NCI-H748 (cell line): ENCODE results near the gene LKAAEAR1.

Experiments
- DNase-seq: peaks from one replicate; lab custom pipeline; 2025; ENCODE audit not compliant: unreplicated experiment; lab: John Stamatoyannopoulos, UW

The LKAAEAR1 gene

GRCh38 chr20:64052987-64053840, 31.0 kb downstream of the LKAAEAR1 start:
- no peak for DNase-seq

DNA sequence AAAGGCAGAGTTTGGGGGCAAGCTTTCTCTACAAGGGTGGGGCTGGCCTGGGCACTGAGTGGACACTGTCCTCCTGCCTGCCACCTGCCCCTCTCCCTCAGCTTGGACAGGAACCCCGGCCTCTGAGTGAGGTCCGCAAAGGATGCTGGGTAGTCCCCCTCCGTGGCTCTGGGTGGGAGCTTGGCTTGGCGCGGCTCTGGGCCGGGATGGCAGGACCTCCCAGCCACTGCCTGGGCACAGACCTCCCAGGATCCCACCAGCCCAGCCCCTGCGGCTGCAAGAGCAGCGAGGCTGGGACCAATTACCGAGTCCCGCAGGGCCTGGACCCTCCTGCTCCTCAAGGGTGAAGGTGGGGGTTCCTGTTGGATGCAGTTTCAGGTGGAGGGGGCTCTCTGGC, 31.9 kb downstream of the LKAAEAR1 start:
- no peak for DNase-seq

DNA sequence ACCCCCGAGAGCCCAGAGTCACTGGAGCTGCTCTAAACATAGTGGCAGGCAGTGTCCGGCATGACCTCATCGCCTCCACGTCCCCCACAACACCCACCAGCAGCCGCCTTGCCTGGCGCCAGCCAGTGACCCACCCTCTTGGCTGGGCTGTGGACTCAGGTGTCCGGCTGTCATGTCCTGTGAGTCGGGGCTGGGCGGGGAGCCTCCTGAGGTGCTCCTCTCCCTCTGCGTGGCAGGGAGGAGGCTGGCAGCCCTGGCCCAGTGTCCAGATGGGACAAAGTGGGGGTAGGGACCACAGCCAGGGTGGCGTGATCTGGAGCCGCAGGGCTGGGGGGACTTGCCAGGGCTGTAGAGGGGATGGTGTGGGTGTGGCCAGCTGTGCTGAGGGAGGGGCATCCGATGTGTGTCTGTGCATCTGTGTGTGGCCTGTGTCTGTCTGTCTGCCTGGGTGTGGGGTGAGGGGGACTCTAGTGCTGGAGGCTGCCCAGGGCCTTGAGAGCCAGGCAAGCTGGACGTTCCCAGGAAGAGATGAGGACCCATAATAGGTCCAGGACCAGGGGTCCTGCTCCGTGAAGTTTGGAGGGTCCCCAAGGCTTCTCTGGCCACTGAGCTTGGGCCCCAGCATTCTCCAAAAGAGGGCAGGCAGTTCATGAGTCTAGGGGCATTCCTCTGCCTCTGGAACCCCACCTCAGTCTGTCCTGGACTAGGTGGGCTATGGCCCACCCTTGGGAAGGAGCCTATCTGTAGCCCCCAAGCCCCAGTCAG, 32.5 kb downstream of the LKAAEAR1 start:
- no peak for DNase-seq

DNA sequence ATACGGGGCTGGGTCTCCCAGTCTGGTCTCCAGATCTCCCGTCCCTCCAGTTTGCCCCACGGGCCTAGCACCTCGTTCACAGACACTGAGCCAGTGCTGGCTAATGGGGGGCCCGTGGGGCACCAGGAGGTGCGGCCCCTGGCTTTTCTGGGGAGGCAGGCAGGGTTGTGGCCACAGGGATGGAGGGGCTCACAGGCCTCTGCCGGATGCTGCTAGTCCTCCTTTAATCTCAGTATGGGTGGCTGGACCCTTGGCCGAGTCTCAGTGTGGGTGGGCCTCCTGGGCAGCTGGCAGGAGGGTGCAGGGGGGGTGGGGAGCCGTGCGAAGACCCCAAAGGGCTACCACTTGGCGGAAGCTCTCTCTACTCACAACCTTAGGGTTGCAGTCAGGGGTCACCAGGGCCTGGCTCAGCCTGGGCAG, 33.2 kb downstream of the LKAAEAR1 start:
- no peak for DNase-seq

GRCh38 chr20:64050261-64051032, 33.8 kb downstream of the LKAAEAR1 start:
- no peak for DNase-seq

- DNase-seq, result no peak
These were observed 34.3 kb downstream of the LKAAEAR1 start for GRCh38 chr20:64049878-64050260.

DNA sequence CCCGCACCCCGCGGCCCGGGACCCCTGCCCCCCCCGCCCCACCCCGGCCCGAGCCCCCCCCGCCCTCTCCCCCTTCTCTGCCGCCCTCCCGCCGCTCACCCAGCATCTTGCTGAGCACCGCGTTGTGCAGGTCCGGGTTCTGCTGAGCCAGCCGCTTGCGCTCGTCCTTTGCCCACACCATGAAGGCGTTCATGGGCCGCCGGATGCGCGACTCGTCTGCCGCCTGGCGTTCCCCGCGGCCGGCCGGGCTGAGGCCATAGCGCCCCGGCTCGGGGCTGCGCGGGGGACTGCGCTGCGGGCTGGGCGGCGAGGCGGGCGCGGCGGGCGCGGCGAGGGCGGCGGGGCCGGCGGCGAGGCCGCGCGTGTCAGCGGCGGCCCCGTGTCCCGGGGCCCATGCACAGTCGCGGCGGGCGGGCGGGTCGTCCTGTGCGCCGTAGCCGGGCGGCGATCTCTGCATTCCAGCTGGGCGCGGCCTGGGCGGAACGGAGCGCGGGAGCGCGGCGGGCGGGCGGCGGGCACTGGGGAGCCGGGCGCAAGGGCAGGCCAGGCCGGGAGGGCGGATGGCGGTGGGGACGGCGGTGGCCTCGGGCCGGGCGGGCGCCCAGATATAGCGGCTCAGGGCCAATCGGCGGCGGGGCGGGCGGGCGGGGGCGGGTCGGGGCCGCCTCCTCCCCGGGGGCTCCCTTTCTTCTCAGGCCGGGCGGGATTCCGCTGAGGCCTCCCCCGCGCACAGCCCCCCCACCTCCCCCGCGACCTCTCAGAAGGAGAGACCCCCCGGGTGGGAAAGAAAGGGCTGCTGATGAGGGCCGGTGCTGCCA, 34.9 kb downstream of the LKAAEAR1 start, which contains the start of gene SOX18:
SOX18 (minus strand) TSS at position 580 of the 818 bp plus-strand sequence; CDS start at position 457, 123 bp downstream.
- peak; percentile 55 for DNase-seq

GRCh38 chr20:64048402-64049044, 35.7 kb downstream of the LKAAEAR1 start:
- DNase-seq, result peak; percentile 24

- DNase-seq, result peak; percentile 37
These were observed 36.2 kb downstream of the LKAAEAR1 start for GRCh38 chr20:64047968-64048401.

DNA sequence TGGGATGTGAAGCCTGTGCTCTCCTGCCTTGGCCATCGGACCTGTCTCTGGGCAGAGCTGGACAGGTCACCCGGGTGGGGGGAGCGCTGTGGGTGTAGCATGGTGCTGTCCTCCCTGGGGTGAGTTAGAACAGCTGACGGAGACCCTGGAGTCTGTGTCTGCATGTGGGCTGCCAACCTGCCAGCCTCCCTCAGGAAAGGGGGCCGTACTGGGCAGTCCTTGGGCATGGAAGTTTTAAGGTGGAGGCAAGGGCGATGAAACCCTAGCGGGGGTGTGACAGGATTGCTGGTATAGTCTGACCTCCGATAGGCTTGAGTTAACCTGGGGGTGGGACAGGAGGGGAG, 37.2 kb downstream of the LKAAEAR1 start:
- no peak for DNase-seq

DNA sequence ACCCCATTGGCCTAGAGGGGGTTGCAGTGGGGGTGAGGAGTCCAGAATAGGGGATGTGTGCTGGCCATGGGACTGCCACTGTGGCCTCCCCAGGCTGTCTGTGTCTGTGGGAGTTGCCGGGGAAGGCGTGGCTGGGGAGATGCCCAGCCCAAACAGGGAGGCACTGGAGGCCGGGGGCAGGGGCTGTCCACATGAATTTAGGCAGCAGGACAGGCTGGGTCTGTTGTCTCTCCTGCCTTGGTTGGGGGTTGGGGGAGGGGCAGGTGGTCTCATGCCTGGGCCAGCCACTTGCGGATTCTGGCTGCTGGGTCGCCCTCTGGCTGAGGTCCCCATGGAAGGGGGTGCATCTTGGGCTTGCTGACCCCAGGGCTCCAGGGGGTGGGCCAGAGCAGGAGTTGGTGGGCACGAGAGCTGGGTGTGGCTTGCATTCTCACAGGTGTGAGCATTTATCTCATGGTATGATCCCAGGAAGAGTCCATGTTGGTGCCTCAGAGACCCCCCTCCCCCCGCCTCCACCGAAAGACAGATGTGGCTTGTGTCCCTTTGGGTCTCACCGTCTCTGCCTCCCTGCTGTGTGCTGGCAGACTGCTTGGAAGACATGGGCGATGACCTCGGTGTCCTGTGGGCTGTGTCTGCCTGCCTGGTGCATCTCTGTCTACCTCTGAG, 38.7 kb downstream of the LKAAEAR1 start:
- DNase-seq, result no peak

DNA sequence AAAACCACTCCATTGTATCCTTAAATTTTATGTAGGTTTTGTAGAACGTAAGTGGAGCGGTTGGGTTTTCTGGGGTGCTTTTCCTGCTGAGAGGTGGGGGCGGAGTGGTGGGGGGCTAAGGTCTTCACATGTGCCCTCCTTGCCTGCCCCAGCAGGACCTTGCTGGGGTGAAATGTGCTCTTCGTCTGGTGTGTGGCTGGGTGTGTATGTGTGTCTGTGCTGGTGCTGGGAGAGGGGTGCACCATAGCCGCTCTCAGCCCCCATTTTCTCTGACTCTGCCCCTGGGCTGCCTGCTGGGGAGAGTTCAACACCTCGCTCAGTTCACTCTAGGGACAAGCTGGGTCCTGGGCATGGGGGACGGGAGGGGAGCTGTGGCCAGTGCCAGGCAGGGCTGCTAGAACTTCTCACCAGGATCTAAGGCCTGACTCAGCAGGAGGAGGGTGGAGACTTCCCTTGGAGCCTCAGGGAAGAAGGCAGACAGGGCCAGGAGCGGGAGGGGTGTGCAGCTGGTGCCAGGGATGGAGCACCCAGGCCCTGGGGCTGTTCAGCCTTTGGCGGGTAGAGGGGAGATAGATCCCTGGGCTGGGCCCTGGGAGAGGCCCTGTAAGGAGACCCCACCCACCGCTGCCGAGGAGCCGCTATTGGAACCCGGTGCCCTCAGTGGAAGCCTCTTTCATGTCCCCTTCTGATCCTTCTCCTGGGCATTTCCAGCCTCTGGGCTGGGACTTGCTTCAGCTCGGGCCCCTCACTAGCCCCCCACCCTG, 39.5 kb downstream of the LKAAEAR1 start:
- DNase-seq, result no peak

DNA sequence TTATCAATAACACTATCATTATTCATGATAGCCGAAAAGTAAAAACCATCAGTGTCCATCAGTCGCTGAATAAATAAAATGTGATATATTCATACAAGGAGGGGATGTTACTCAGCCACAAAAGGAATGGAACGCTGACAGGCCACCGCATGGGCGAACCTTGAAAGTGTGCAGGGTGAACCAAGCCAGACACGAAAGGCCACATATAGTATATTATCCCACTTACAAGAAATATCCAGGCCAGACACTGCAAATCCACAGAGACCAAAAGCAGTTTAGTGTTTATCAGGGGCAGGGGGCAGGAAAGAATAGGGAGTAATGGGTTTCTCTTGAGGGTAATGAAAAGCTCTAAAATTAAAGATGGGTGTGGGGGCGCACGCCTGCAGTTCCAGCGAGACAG, 40.4 kb downstream of the LKAAEAR1 start:
- DNase-seq, result no peak

GRCh38 chr20:64042054-64042781, 42.0 kb downstream of the LKAAEAR1 start:
- peak; percentile 12 for DNase-seq

- DNase-seq, result no peak
These were observed 42.5 kb downstream of the LKAAEAR1 start for GRCh38 chr20:64041781-64042053.

DNA sequence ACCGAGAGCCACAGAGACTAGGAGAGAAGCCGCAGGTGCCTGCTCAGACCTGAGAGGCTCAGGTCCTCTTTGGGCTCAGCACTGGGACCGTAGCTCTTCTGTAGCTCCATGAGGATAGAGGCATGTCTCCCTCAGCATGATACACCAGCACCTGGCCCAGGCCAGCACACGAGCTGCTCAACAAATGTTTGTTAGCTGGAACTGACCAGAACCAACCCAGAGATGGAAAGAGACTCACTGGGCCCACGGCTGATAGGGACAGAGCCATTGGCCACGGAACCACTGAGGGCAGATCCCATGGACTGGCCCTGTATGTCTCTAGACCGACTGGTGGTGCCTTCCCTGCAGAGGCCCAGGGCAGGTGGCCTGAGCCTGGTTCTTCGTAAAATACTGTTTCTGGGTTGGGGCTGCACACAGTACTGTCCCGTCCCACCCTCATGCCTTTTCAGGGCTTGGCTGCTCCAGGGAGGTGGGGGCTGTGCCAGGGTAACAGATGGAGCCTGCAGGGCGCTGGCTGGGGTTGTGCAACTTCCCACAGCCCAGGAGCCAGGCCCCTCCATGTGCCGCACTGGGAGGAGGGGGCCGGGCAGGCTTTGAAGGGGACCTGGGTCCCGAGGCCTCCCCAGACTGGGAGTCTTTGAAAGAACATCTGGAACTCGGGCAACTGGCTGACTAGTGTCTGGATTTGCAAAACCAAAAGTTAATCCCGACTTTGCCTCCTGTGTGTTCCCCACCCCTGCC, 43.0 kb downstream of the LKAAEAR1 start:
- no peak for DNase-seq

GRCh38 chr20:64040231-64041039, 43.8 kb downstream of the LKAAEAR1 start:
- no peak for DNase-seq
